AG08395 (cell line): Measurements from ENCODE around the gene ETFB.
"Not testable (repeated sequence)": the region's sequence is repeated elsewhere in the genome, so short reads cannot be mapped to it uniquely, and the experiment has no call there.

Experiments used
- DNase-seq: peaks from one replicate; pipeline ENCODE4 v3.0.0; 2012; ENCODE audit warnings: mixed read lengths, low spot score

The ETFB gene

DNA sequence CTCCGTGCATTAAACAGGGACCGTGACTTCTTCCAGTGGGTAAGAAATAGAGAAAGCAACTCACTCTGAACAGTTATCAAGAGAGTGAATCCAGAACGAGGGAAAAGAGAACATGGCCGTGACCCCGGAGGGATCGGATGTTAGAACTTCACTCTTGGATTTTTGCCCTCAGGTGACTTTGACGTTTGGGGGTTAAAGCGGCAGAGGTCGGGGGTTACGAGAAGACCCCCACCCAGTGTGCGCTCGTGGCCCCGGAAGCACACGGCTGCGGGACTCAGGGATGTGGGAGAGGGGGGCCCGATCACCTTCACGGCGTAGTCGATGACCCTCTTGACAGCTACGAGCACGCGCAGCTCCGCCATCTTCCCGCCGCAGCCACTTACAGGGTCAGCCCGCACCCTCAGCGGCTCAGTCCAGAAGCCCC is at the start of gene ETFB:
Gene ETFB (minus strand): TSS at position 424 of the 424 bp plus-strand sequence. CDS start 62 bp downstream, at position 362.
- no peak for DNase-seq

DNA sequence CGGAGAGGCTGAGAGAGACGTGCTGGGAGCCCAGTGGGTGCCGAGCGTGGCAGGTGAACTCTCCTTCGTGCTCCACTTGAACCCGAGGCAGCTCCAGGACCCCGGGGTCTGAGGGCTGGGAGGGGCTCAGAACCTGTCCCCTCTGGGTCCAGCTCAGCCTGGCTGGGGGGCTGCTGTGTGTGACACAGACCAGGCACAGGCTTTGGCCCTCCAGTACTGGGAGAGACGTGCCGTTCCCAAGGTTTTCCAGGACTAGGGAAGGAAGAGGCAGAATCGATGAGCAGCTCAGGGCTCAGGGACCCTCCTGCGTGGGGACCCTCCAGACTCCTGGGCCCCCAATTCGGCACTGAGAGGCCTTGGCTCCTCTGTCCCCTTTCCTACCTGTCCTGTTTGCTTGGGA is 49.0 kb upstream of the ETFB start:
- no peak for DNase-seq

DNA sequence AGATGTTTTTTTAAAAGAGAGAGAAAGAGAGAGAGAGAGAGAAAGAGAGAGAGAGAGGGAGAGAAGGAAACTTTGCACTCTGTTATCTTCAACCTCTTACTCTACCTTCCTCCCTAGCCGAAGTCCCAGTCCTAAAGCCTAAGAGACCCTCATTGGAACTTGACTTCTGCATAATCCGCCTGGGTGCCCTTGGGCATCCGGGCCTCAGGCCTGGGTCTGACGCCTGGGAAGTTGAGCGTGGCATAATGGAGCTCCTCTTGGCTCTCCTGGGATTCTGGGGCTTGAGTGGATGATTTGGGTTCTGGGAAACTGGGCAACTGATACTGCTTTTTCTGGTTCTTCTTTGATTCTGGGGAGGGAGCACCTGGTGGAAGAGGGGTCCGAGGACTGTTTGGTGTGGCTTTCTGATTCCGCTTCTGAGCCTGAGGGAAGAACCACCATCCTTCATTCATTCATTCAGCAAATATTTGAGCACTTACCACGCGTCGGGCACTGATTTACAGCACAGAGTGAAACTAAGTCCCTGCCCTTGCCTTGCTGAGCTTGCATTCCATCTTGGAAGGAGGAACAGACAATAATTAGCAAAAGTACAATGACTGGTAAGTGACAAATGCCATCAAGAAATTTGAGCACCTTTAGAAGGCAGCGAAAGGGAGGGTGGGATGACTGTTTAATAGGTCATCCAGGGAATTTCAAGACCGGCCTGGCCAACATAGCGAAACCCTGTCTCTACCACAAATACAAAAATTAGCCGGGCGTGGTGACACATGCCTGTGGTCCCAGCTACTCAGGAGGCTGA is 45.0 kb upstream of the ETFB start:
- no peak for DNase-seq

DNA sequence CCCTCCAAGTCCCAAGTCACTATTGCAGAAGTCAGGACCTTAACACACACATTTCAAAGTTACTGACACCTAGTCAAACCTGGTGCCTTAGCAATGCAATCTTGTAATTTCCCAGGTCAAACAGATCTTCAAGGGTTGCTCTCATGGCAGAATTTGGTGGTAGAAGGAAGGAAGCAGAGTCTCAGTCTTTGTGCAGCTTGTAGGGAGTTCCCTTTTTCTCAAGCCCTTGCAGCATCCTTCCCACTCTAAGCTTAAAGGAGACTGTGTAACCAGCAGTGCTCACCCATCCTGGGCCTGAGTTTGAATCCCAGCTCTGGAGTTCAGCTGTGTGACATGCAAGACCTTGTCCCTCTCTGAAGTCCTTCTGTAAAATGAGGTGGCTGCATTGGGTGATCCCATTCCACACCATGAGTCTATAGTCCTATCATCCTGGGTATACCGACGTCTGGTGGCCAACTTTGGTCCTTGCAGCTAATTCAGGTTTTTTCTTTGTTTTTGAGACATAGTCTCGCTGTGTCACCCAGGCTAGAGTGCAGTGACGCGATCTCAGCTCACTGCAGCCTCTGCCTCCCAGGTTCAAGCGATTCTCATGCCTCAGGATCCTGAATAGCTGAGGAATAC is 41.4 kb upstream of the ETFB start:
- DNase-seq: peak; percentile 48

DNA sequence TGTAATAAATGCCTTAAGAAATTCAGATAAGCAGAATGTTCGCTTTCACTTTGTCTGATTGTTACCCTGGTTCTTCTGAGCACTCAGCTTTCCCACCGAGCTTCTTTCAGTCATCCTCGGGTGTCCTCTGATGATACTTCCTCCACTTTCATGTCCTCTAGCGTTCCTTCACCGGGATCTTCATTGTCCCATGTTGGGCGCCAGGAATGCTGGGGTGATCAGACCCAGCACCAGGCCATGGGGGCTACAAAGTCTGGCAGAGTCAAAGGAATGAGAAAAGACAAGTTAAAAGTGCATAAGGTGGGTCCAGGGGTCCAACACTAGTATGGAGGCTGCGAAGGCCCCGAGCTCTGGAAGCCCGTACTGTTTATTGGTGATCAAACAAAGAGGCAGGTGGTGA is 35.9 kb upstream of the ETFB start:
- DNase-seq: no peak

DNA sequence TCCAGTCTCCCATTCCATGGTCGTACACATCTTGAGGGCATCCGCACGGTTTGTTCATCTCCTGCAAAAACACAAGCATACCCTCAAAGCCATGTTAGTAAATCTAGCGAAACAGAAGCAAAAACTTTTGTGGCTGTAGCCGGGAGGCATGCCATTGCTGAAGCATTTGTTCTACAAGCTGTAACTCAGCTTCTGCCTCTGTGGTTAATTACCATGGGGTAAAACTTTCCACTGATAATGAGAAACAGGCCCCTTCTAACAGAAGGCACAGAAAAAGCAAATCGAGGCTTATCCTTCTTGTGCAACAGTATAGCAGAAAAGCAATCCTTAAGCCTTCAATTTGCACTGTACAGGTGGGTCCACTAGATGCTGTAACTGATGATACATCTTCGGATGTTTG is 33.7 kb upstream of the ETFB start:
- DNase-seq: not testable (repeated sequence)

DNA sequence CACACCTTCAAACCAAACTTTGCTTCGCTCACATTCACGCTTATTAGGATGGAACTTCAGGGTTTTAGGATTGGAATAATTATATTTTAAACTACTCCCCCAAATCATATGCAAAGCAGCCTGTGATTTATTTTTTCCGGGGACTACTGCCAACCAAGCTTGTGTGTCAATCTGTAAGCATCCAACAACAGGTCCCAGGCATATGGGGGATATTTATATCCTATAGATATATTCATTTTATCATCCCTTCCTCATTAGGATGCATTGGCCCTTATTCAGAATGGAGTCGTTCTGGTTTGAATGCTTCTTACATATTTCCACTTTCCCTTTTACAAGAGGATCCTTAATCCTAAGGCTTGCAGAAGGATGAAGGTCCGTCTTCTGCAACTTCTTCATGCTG is 33.0 kb upstream of the ETFB start:
- DNase-seq: no peak

DNA sequence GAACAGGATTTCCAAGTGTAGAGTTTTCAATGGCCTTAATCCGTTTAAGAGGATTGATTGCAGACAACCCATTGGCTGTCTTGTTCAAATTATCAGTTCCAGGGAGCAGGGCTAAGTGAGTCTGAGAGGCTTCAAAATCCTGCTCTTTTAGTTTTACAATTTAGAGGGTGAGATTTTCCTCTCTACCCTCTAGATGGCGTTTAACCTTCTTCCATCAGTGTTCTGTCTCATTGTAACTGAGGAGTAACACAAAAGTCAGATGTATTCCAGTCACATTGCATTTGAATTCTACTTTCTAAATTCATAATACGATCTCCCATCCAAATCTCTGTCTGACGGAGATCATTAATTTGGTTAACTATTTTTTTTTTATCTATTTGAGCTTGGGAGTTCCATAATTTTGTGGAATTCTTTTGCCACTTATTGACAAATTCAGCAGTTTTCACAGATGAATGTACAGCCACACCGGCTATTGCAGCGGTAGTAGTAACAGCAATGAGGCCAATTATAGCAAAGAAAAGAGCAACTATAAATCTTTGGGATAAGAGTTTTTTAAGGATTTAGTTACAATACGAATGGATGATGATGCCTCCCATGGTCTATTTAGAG is 32.0 kb upstream of the ETFB start:
- peak; percentile 61 for DNase-seq

DNA sequence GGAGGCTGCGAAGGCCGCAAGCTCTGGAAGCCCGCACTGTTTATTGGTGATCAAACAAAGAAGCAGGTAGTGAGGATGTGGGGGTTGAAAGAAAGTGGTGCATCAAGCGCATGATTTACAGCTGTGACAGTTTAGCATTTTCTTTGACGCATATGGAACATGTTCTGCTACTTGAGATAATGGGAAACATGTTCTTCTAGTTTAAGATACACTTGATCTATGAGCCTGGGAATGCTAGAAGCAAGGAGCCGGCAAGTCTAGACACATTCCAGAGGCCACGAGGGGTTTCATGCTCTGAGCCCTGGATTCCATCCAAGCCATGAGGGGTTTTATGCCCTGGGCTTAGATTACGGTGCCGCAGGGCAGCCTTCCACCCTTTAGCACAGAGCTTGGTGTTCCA is 31.3 kb upstream of the ETFB start:
- not testable (repeated sequence) for DNase-seq

DNA sequence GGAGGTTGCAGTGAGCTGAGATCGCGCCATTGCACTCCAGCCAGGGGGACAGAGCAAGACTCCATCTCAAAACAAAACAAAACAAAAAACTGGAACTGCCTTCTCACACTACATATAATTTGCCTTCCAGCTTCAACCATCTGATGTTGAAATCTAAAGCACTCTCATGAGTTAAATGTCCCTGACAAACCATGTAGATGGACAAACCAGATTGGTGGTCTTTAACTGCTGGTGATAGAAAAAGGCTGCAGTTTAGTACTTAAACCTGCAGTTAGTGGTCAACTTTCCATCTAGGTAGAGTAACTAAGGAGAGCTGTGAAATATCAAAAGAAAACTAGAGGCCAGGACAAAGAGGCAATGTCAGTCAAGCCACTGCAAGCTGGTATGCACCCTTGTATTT is 30.0 kb upstream of the ETFB start:
- DNase-seq: no peak

DNA sequence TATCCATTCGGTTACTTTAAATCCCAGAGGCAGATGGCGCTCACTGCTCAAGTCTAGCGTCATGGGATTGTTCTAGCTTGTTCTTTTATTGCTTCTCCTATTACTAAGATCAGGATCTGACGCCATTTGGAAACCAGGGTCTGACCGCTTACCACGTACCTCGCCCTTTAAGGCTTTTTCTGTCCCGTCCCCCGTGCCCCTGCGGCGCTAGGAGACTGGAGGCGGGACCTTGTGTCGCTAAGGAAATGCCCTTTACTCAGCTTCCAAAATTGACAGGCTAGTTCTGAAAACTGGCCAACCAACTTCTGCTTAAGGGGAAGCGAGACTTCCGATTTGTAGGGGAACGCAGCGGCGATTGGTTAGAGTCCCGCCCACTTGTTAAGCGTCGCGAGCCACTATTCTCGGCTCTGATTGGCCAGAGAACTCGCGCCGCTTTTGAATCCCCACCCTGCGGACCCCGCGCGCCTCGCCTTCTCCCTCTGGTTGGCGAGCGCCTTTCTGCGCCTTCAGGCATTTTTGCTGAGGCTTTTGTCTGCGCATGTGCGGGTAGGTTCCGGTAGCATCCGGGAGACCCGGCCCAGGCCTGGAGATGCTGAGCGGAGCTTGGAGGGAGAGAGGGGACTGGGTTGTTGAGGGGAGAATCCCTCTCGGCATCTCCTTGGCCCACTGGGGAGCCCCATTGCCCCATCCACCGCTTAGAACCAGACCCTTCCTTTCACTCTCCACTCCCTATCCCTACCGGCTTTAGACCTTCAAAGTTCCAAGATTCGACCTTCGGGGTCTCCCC is 28.1 kb upstream of the ETFB start:
- DNase-seq: peak; percentile 99

DNA sequence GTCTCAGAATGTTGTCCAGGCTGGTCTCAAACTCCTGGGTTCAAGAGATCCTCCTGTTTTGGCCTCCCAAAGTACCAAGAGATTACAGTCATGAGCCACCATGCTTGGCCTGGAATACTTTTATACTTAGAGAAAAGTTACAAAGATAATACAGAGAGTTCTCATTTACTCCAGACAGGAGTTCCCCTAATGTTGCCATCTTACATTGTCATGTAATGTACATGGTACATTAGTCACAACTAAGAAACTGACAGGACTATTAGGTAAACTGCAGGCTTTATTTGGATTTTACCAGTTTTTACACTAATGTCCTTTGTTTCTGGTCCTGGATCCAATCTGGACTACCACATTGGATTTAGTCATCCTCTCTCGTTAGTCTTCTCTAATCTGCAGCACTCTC is 26.5 kb upstream of the ETFB start:
- DNase-seq: no peak

DNA sequence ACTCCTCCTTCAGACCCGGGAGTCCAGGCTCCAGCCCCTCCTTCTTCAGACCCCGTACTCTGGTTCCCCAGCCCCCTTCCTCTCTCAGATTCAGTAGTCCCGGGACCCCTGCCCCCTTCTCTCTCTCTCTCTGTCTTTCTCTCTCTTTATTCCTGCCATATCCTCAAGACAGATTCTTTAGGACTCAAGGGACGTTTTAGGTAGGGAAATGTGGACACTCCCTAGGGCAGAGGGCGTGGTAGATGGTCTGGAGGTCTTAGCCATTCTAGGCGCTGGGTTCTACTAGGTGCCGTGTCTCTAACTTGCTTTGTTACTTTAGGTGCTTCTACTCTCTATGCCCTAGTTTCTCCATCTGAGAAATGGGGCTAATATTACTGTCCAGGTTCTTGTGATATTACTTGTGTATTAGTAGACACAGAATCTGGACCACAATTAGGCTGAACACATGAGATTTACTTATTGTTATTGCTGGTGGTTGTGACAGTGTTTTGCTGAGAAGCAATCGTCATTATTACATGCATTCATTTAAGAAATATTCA is 25.0 kb upstream of the ETFB start:
- no peak for DNase-seq

DNA sequence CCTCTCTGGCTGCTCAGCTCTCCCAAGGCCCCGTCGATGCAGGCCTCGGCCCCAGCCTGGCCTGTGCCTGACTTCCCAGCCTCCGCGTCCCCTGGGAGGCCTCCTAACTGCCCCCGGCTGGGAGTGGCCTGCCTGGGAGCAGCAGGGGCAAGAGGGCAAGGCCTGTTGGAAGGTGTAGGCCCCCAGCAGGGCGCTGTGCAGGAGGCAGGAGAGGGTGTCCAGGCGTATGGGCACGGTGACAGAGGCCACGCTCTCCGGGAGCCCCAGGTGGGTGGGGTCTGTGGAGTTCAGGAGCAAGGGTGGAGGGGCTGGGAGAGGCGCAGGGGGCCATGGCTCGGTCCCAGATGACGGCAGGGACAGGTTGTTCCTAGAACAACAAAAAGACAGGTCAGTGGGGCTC is 23.0 kb upstream of the ETFB start:
- DNase-seq: no peak

DNA sequence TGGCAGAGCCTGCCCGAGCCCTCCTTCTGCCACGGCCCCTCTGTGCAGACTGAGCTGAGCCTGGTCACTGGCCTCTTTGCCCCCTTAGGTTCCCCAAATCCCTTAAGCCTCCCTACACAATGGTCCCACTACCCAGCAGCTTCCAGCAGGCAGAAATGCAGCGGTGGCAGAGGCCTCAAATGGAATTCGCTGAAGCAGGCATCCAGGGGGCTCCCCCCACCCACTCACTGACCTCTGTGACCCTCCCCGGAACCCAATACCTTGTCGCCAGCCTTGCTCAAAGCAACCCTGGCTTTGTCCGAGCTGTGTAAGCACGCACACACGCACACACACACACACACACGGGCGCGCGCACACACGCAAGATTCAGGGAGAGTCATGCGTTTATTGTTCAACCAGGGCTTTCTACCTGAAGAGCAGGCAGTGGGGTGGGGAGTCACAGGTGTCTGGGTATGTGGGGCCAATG is 21.8 kb upstream of the ETFB start, which contains the start of gene LIM2:
Gene LIM2 (minus strand): TSS at position 51 of the 466 bp plus-strand sequence. CDS start 531 bp downstream, outside the sequence.
- no peak for DNase-seq

DNA sequence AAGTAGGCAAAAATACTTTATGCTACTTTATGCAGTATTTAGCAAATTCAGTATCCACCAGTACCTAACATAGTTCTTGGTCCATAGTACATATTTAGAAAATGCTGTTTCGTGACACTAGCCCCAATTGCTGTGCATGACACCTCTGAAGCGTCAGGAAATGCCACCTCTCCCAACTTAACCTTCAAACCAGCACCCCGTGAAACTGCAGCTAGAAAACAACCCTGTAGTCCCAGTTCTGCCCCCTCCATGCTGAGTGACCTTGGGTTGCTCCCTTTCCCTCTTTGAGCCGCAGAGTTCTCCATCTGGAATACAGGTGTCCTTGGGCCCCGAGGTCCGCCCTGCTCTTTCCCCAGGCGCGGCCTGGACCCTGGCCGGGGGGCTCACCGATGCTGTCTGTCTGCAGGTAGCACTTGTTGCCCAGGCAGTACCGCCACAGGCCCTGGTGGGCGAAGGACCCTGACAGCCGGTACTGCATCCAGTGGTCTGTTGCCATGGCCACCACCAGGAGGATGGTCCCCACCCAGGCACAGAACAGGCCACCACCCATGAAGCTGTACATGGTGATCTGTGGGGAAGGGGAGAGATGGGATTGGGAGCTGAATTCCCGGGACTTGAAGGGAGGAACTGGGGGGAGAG is 20.8 kb upstream of the ETFB start:
- DNase-seq: no peak

DNA sequence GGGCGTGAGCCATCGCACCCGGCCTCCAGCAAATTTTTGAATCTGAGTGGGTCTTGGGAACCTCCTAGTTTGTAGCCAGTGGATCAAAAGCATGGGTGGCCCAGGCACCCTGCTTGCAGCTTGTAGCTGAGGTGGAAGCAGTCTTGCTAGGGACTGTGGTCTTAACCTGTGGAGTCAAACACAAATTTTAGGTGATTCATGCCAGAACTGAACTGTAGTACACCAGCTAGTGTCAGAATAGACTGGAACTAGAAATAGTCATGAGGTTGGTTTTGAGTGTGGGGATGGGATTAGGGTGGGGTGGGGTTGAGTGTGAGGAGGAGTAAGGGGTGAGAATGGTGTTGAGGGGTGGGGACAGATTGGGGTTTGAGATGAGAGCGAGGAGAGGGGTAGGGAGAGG is 15.8 kb upstream of the ETFB start:
- DNase-seq: no peak

DNA sequence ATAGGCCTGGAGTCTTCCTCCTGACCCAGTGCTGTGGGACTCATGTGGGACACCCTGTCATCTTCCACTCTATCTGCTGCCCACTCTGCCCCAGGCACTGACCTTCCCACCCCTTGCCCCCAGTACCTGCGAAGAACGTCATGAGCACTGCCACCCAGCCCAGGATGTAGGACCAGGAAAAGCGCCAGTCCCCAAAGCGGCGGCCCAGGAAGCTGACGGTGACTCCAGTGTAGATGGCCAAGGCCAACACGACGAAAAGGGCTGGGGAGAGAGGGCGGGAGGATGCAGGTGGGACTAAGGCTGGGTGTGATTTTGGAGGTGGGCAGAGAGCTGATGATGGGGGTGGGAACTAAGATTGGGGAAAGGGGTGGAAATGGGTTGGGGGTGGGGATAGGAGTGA is 14.2 kb upstream of the ETFB start:
- no peak for DNase-seq

DNA sequence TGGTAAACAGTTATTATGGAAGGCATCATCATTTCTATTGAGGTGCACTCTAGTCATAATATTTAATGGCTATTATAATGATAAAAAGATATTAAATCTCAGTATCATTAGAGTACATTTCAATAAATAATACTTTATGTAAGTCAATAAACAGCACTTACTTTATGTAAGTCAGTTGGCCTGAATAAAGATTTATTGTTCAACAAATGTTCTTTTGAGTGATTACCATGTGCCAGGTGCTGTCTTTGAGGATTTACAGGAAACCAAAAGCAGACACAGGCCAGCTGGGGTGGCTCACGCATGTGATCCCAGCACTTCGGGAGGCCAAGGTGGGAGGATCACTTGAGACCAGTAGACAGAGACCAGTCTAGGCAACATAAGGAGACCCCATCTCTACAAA is 11.2 kb upstream of the ETFB start:
- no peak for DNase-seq

DNA sequence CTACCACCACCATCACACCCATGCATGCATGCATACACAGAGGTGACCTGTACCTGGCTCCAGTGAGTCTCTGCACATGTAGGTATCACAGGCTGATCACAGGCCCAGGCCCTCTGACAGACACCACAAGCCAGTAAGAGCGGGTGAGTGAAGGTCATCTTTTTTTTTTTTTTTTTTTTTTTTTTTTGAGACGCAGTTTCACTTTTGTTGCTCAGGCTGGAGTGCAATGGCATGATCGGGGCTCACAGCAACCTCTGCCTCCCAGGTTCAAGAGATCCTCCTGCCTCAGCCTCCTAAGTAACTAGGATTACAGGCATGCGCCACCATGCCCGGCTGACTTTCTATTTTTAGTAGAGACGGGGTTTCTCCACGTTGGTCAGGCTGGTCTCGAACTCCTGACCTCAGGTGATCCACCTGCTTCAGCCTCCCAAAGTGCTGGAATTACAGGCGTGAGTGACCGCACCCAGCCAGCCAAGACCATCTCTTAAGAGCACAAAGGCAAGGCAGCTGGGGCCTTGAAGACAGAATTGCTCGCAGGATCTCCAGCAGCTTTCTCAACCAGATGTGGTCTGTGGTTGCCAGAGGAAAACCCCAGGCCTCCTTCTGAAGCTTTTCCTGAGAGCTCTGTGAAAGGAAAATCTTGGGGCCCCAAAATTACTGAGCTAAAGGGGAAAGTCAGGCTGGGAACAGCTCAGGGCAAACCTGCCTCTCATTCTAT is 9.5 kb upstream of the ETFB start:
- DNase-seq: no peak
